GM12878 (cell line): ENCODE data around the gene ENDOD1. TPM values are rescaled to one million over a fixed set of nuclear protein-coding genes. Genes with fewer than 3 reads are reported as not detected.

Experiments
- ATF7 ChIP-seq: fragments of 450-650 bp; IDR thresholded peaks from 2 replicates; pipeline ENCODE4 v1.6.1; 2016; ENCODE audit warnings: low read depth, mild to moderate bottlenecking
- KDM1A ChIP-seq: fragments of 200-600 bp; sonication (generic); IDR thresholded peaks from 2 replicates; pipeline ENCODE4 v1.6.1; 2016; ENCODE audit warnings: borderline replicate concordance
- LARP7 ChIP-seq: fragments of 450-650 bp; IDR thresholded peaks from 2 replicates; pipeline ENCODE4 v1.6.1; 2017; ENCODE audit warnings: mild to moderate bottlenecking
- MYB ChIP-seq: fragments of 150-350 bp; IDR thresholded peaks from 2 replicates; pipeline ENCODE4 v1.6.1; 2014; ENCODE audit warnings: mild to moderate bottlenecking, low read depth, low read length, borderline replicate concordance
- RAD51 ChIP-seq: fragments of 450-650 bp; IDR thresholded peaks from 2 replicates; pipeline ENCODE4 v1.6.1; 2016; ENCODE audit warnings: moderate library complexity, mild to moderate bottlenecking, inconsistent platforms
- RELA ChIP-seq: fragments of 450-650 bp; IDR thresholded peaks from 2 replicates; pipeline ENCODE4 v1.8.0; 2014; ENCODE audit warnings: borderline replicate concordance; ENCODE audit not compliant: partially characterized antibody
- WRNIP1 ChIP-seq: IDR thresholded peaks from 2 replicates; pipeline ENCODE4 v1.6.1; 2011; ENCODE audit warnings: low read depth, low read length, improper control_type of control experiment, borderline replicate concordance
- YBX1 ChIP-seq: fragments of 450-650 bp; IDR thresholded peaks from 2 replicates; pipeline ENCODE4 v1.6.1; 2016; ENCODE audit warnings: antibody characterized with exemption
- ZBTB40 ChIP-seq: fragments of 450-650 bp; IDR thresholded peaks from 2 replicates; pipeline ENCODE4 v1.6.1; 2016; ENCODE audit warnings: mild to moderate bottlenecking, moderate library complexity, borderline replicate concordance
- ZSCAN29 ChIP-seq: fragments of 450-650 bp; IDR thresholded peaks from 2 replicates; pipeline ENCODE4 v1.6.1; 2017; ENCODE audit warnings: mild to moderate bottlenecking, moderate library complexity
- ZZZ3 ChIP-seq: IDR thresholded peaks from 2 replicates; pipeline ENCODE4 v1.6.1; 2011; ENCODE audit warnings: low read depth; ENCODE audit not compliant: control insufficient read depth, insufficient read length
- polyA plus RNA-seq, 11 experiments: library from polyadenylated mRNA; depleted of rRNA in 4 of 11; unstranded in 6 of 11; stranded (reverse) in 5 of 11; fragments of >200 nt; fragmentation: Nextera tagmentation in 4 of 11; fragmentation: Illumina TruSeq in 1 of 11; extraction: Ambion mirVana in 4 of 11; extraction: Trizol in 1 of 11; gene quantifications; 1 replicate in 1 of 11; 2 replicates in 10 of 11; pipeline versions ENCODE4 v1.2.1 to v1.2.3, GENCODE V29; 2011 to 2016; ENCODE audit warnings: inconsistent platforms in 2 of 11, missing spikeins in 2 of 11, low read depth in 1 of 11
- total RNA-seq, 4 experiments: library from RNA; depleted of rRNA in 3 of 4; stranded (reverse); fragments of >200 nt in 3 of 4; fragmentation: Illumina TruSeq in 1 of 4; extraction: Trizol in 1 of 4; gene quantifications; 2 replicates each; pipeline versions ENCODE4 v1.2.1 to v1.2.3, GENCODE V29; 2013 to 2021
- TF ChIP-seq, protein P1 (sequence below): fragments of 450-650 bp; IDR thresholded peaks from 2 replicates; pipeline ENCODE4 v1.6.1; 2018; ENCODE audit warnings: borderline replicate concordance, mild to moderate bottlenecking; ENCODE audit not compliant: partially characterized antibody
- TF ChIP-seq, protein P2 (sequence below): fragments of 150-350 bp; IDR thresholded peaks from 2 replicates; pipeline ENCODE4 v1.6.1; 2016; ENCODE audit warnings: low read depth, low read length
- TF ChIP-seq, protein P3 (sequence below): fragments of 450-650 bp; IDR thresholded peaks from 2 replicates; pipeline ENCODE4 v1.6.1; 2017; ENCODE audit warnings: mild to moderate bottlenecking, moderate library complexity
- TF ChIP-seq, protein P4 (sequence below): IDR thresholded peaks from 2 replicates; pipeline ENCODE4 v1.6.1; 2012; ENCODE audit warnings: low read length, inconsistent platforms

Gene ENDOD1
- total and polyA plus RNA-seq, 10 of the 15 experiments (the other 5 are each of a cell fraction or from before 2014, with no cell fraction given): 6.0 to 30.0 (median 12.1) TPM

DNA sequence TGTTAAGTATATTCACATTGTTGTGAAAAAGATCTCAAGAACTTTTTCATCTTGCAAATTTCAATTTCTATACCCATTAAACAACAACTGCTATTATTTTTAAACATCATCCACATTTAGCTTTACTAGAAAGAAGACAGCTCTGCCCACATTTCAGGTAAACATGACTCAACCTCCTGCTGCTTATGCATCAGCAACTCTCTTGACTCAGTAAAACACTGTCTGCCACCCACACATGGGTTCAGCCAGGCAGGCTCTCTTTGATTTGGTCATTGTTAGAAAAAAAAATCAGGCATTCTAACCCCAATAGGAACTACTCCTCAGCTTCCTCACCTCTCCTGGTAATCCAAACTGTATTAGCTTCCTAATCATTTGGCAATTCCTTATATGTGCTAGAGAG lies 5.1 kb upstream of the ENDOD1 start (continued):
- TF ChIP-seq, protein P1, sequence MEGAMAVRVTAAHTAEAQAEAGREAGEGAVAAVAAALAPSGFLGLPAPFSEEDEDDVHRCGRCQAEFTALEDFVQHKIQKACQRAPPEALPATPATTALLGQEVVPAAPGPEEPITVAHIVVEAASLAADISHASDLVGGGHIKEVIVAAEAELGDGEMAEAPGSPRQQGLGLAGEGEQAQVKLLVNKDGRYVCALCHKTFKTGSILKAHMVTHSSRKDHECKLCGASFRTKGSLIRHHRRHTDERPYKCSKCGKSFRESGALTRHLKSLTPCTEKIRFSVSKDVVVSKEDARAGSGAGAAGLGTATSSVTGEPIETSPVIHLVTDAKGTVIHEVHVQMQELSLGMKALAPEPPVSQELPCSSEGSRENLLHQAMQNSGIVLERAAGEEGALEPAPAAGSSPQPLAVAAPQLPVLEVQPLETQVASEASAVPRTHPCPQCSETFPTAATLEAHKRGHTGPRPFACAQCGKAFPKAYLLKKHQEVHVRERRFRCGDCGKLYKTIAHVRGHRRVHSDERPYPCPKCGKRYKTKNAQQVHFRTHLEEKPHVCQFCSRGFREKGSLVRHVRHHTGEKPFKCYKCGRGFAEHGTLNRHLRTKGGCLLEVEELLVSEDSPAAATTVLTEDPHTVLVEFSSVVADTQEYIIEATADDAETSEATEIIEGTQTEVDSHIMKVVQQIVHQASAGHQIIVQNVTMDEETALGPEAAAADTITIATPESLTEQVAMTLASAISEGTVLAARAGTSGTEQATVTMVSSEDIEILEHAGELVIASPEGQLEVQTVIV: no peak
- TF ChIP-seq WRNIP1 (no peak), KDM1A (no peak), RAD51 (0 out of 2 replicates have a peak, but pooled peaks have one; percentile 16), ZBTB40 (no peak), RELA (no peak), ATF7 (peak; percentile 47), YBX1 (no peak), ZSCAN29 (no peak), LARP7 (no peak), ZZZ3 (no peak), MYB (no peak)
- TF ChIP-seq, protein P2, sequence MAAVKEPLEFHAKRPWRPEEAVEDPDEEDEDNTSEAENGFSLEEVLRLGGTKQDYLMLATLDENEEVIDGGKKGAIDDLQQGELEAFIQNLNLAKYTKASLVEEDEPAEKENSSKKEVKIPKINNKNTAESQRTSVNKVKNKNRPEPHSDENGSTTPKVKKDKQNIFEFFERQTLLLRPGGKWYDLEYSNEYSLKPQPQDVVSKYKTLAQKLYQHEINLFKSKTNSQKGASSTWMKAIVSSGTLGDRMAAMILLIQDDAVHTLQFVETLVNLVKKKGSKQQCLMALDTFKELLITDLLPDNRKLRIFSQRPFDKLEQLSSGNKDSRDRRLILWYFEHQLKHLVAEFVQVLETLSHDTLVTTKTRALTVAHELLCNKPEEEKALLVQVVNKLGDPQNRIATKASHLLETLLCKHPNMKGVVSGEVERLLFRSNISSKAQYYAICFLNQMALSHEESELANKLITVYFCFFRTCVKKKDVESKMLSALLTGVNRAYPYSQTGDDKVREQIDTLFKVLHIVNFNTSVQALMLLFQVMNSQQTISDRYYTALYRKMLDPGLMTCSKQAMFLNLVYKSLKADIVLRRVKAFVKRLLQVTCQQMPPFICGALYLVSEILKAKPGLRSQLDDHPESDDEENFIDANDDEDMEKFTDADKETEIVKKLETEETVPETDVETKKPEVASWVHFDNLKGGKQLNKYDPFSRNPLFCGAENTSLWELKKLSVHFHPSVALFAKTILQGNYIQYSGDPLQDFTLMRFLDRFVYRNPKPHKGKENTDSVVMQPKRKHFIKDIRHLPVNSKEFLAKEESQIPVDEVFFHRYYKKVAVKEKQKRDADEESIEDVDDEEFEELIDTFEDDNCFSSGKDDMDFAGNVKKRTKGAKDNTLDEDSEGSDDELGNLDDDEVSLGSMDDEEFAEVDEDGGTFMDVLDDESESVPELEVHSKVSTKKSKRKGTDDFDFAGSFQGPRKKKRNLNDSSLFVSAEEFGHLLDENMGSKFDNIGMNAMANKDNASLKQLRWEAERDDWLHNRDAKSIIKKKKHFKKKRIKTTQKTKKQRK: no peak
- TF ChIP-seq, protein P3, sequence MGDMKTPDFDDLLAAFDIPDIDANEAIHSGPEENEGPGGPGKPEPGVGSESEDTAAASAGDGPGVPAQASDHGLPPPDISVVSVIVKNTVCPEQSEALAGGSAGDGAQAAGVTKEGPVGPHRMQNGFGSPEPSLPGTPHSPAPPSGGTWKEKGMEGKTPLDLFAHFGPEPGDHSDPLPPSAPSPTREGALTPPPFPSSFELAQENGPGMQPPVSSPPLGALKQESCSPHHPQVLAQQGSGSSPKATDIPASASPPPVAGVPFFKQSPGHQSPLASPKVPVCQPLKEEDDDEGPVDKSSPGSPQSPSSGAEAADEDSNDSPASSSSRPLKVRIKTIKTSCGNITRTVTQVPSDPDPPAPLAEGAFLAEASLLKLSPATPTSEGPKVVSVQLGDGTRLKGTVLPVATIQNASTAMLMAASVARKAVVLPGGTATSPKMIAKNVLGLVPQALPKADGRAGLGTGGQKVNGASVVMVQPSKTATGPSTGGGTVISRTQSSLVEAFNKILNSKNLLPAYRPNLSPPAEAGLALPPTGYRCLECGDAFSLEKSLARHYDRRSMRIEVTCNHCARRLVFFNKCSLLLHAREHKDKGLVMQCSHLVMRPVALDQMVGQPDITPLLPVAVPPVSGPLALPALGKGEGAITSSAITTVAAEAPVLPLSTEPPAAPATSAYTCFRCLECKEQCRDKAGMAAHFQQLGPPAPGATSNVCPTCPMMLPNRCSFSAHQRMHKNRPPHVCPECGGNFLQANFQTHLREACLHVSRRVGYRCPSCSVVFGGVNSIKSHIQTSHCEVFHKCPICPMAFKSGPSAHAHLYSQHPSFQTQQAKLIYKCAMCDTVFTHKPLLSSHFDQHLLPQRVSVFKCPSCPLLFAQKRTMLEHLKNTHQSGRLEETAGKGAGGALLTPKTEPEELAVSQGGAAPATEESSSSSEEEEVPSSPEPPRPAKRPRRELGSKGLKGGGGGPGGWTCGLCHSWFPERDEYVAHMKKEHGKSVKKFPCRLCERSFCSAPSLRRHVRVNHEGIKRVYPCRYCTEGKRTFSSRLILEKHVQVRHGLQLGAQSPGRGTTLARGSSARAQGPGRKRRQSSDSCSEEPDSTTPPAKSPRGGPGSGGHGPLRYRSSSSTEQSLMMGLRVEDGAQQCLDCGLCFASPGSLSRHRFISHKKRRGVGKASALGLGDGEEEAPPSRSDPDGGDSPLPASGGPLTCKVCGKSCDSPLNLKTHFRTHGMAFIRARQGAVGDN: no peak
- TF ChIP-seq, protein P4, sequence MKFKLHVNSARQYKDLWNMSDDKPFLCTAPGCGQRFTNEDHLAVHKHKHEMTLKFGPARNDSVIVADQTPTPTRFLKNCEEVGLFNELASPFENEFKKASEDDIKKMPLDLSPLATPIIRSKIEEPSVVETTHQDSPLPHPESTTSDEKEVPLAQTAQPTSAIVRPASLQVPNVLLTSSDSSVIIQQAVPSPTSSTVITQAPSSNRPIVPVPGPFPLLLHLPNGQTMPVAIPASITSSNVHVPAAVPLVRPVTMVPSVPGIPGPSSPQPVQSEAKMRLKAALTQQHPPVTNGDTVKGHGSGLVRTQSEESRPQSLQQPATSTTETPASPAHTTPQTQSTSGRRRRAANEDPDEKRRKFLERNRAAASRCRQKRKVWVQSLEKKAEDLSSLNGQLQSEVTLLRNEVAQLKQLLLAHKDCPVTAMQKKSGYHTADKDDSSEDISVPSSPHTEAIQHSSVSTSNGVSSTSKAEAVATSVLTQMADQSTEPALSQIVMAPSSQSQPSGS: no peak
